RWPE2 (cell line): ENCODE data around the gene ARMC2.
"Not testable (repeated sequence)": the region's sequence is repeated elsewhere in the genome, so short reads cannot be mapped to it uniquely, and the experiment has no call there.

Experiments used
- ATAC-seq: fragments of 200-7000 bp; cut with Tn5 transposase; 3 replicates; pipeline ENCODE4 v1.9.1; 2021; ENCODE audit warnings: low read depth
- DNase-seq: peaks from one replicate; pipeline ENCODE4 v3.0.0-alpha.2; 2020; ENCODE audit warnings: low spot score
- H3K27ac ChIP-seq: fragments of 450-650 bp; 2 replicates; pipeline ENCODE4 v1.5.1; 2017; ENCODE audit warnings: mild to moderate bottlenecking; ENCODE audit not compliant: poor library complexity, severe bottlenecking
- H3K27me3 ChIP-seq: fragments of 250-450 bp; sonication (Bioruptor Pico); 2 replicates; pipeline ENCODE4 v1.5.1; 2021; ENCODE audit warnings: mild to moderate bottlenecking, moderate library complexity; ENCODE audit not compliant: insufficient read depth, poor library complexity, severe bottlenecking
- H3K36me3 ChIP-seq: fragments of 250-450 bp; sonication (Bioruptor Pico); 2 replicates; pipeline ENCODE4 v1.5.1; 2020; ENCODE audit warnings: low read depth, mild to moderate bottlenecking, moderate library complexity
- H3K4me1 ChIP-seq: fragments of 250-450 bp; sonication (Bioruptor Pico); 2 replicates; pipeline ENCODE4 v1.5.1; 2021; ENCODE audit warnings: mild to moderate bottlenecking, moderate library complexity; ENCODE audit not compliant: insufficient read depth, poor library complexity, severe bottlenecking
- H3K4me3 ChIP-seq: fragments of 250-450 bp; sonication (Bioruptor Pico); 2 replicates; pipeline ENCODE4 v1.5.1; 2021; ENCODE audit warnings: mild to moderate bottlenecking, moderate library complexity; ENCODE audit not compliant: severe bottlenecking
- H3K9me3 ChIP-seq: fragments of 250-450 bp; sonication (Bioruptor Pico); 2 replicates; pipeline ENCODE4 v1.5.1; 2021; ENCODE audit warnings: mild to moderate bottlenecking, moderate library complexity; ENCODE audit not compliant: severe bottlenecking
- CTCF ChIP-seq: fragments of 450-650 bp; IDR thresholded peaks from one replicate; pipeline ENCODE4 v1.5.1; 2017; ENCODE audit warnings: mild to moderate bottlenecking, moderate library complexity; ENCODE audit not compliant: poor library complexity, severe bottlenecking

The ARMC2 gene

GRCh38 chr6:108921547-108922361 is 73.5 kb downstream of the ARMC2 start:
- DNase-seq (no peak), ATAC-seq (0 out of 3 replicates have a peak, but pooled peaks have one; percentile 17)
- no peaks in the 10 kb centered on the region for H3K4me1 ChIP-seq
- no peaks in the 10 kb centered on the region for H3K27me3 ChIP-seq
- no peaks in the 10 kb centered on the region for H3K36me3 ChIP-seq
- no peak overlapping the region for H3K27ac ChIP-seq
- no peak overlapping the region for H3K4me3 ChIP-seq
- H3K9me3 ChIP-seq: no peaks in the 10 kb centered on the region
- TF ChIP-seq CTCF: no peak

DNA sequence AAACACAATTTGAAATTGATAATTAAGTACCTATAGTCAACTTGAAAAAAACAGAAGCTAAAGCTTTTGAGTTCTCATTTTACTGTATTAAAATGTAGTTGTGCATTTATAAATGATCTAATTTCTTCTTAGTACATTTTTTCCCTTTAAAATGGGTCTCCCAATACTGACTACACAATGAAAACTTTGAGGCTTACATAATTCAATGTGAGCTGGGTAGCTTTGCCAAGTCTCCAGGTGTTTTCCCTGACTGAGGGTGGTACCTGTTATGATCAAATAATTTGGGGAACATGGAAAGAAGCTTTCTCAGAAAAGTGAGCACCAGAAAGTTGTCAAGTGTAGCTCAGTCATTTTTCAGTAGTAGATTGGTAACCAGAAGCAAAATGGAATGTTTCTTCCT is 74.3 kb downstream of the ARMC2 start:
- Histone ChIP-seq H3K4me1 (no peaks in the 10 kb centered on the region), H3K36me3 (no peaks in the 10 kb centered on the region), H3K27me3 (no peaks in the 10 kb centered on the region), H3K27ac (no peak overlapping the region), H3K9me3 (no peaks in the 10 kb centered on the region), H3K4me3 (no peak overlapping the region)
- ATAC-seq (no peak), DNase-seq (no peak)
- no peak for TF ChIP-seq CTCF

DNA sequence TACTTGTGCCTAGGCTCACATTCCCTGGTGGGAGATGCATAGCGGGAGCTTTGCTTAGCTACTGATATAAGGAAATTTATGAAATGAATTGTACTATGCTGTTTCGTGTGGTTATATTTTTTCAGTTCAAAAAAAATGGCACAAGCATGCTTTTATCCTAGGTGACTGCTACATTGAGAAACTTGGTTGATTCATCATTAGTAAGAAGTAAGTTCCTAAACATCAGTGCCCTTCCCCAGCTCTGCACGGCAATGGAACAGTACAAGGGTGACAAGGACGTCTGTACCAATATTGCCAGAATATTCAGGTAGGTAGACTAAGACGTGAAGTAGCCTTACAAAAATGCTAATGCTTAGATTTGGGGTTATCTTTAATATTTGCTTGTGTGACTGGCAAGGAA is 79.7 kb downstream of the ARMC2 start:
- no peak for TF ChIP-seq CTCF
- Histone ChIP-seq H3K4me1 (peaks cover 8% of the 10 kb centered on the region), H3K36me3 (no peaks in the 10 kb centered on the region)

DNA sequence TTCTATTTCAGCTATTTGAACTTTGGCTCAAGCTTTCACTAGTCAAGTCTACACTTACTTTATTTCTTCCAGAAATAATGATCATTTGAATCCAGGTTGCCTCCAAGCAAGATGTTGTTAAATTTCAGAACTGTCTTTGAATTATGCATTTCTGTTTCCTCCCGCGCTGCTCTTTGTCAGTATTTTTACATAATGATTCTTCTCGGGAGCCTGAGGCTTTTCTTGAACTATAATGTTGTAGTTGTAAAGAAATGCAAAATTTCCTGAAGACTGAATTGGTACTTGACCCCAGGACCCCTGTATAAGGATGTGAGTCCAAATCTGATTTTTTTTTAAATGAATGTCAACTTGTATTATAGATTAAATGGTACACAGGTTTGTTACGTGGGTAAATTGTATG is 80.4 kb downstream of the ARMC2 start:
- no peaks in the 10 kb centered on the region for H3K36me3 ChIP-seq
- no peak overlapping the region for H3K4me3 ChIP-seq
- no peak for DNase-seq
- no peaks in the 10 kb centered on the region for H3K9me3 ChIP-seq
- H3K27ac ChIP-seq: no peak overlapping the region
- no peak for TF ChIP-seq CTCF
- H3K27me3 ChIP-seq: no peaks in the 10 kb centered on the region
- no peak for ATAC-seq
- peaks cover 8% of the 10 kb centered on the region for H3K4me1 ChIP-seq

More for the DNA sequence above, 79.7 kb downstream of the ARMC2 start:
- Histone ChIP-seq H3K4me3 (no peak overlapping the region), H3K27ac (no peak overlapping the region), H3K9me3 (no peaks in the 10 kb centered on the region), H3K27me3 (no peaks in the 10 kb centered on the region)
- ATAC-seq (peak; percentile 53; the same call in 1 of the 3 replicates), DNase-seq (no peak)

DNA sequence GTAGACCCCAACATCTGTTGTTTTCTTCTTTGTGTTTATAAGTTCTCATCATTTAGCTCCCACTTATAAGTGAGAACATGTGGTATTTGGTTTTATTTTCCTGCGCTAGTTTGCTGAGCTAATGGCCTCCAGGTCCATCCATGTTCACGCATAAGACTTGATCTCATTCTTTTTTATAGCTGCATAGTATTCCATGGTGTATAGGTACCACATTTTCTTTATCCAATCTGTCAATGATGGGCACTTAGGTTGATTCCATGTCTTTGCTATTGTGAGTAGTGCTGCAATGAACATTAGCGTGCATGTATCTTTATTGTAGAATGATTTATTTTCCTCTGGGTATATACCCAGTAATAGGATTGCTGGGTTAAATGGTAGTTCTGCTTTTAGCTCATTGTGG is 82.9 kb downstream of the ARMC2 start:
- not testable (repeated sequence) for H3K4me1 ChIP-seq, H3K9me3 ChIP-seq, H3K4me3 ChIP-seq, H3K27me3 ChIP-seq, H3K27ac ChIP-seq, ATAC-seq, DNase-seq, H3K36me3 ChIP-seq
